Activated CD4-positive, alpha-beta memory T cell treated with anti-CD3 and anti-CD28 coated beads, Interleukin-2, amount 10 ng/mL, durations not matched to agents 7 days and 5 days (primary cell): Measurements from ENCODE around the gene RGS2. TPM values are rescaled to one million over a fixed set of nuclear protein-coding genes. Genes with fewer than 3 reads are reported as not detected.

ENCODE experiments used
- CTCF ChIA-PET: fragments of 350-600 bp; sonication (Branson Sonifier 250); formaldehyde crosslinking; loops from one replicate; lab custom pipeline; 2021; ENCODE audit warnings: antibody characterized with exemption, inconsistent platforms; lab: Charles Lee
- POLR2A ChIA-PET: fragments of 350-600 bp; sonication (Branson Sonifier 250); formaldehyde crosslinking; loops from one replicate; lab custom pipeline; 2021; ENCODE audit warnings: antibody characterized with exemption; lab: Charles Lee
- DNase-seq: peaks from one replicate; pipeline ENCODE4 v3.0.0-alpha.2; 2020
- H3K27ac Mint-ChIP-seq: one replicate; pipeline ENCODE4 v1.8.0; 2021; ENCODE audit warnings: mild to moderate bottlenecking, mixed read lengths
- H3K27me3 Mint-ChIP-seq: one replicate; pipeline ENCODE4 v1.8.0; 2021; ENCODE audit warnings: mixed read lengths
- H3K36me3 Mint-ChIP-seq: one replicate; pipeline ENCODE4 v1.8.0; 2021; ENCODE audit warnings: low read depth, mixed read lengths
- H3K4me1 Mint-ChIP-seq: one replicate; pipeline ENCODE4 v1.8.0; 2021; ENCODE audit warnings: mixed read lengths
- H3K4me3 Mint-ChIP-seq: one replicate; pipeline ENCODE4 v1.8.0; 2021; ENCODE audit warnings: mild to moderate bottlenecking, mixed read lengths
- H3K9me3 Mint-ChIP-seq: one replicate; pipeline ENCODE4 v1.8.0; 2021; ENCODE audit warnings: mixed read lengths
- total RNA-seq, 2 experiments: library from RNA; stranded (reverse); gene quantifications; one replicate each; pipeline ENCODE4 v1.2.3, GENCODE V29; 2021

The RGS2 gene
- total RNA-seq, 2 experiments from 2014 or later = 8.0 to 8.2 TPM

DNA sequence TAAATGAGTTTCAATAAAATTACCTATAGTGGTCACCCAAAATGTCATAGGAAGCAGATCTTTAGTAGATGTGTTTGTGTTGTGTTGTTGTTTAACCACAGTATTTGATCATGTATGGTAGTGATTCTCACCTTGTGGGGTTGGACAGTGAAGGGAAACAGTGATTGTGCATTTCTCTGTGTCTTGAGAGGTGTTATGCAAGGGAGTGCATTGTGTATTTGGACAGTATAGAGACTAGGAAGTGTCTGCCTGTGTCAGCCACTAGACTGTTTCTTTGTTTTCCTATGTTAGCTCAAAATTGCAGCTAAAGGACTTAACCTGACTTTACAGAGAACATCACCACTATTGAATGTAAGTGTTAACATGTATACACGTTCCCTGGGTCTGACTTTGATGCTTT, 6.0 kb downstream of the RGS2 start:
- H3K27ac Mint-ChIP-seq = no peak overlapping the region
- no peak for DNase-seq
- H3K27me3 Mint-ChIP-seq = no peaks in the 10 kb centered on the region
- H3K4me1 Mint-ChIP-seq = peaks cover 4% of the 10 kb centered on the region
- H3K9me3 Mint-ChIP-seq = no peaks in the 10 kb centered on the region
- ChIA-PET POLR2A (no interaction called here), CTCF (interaction anchor here (1.3 kb wide), 1 partner anchor 10 kb away, joined by 4 read pairs; no protein-coding TSS in a partner anchor)
- no peak overlapping the region for H3K4me3 Mint-ChIP-seq
- H3K36me3 Mint-ChIP-seq = peaks cover 10% of the 10 kb centered on the region

DNA sequence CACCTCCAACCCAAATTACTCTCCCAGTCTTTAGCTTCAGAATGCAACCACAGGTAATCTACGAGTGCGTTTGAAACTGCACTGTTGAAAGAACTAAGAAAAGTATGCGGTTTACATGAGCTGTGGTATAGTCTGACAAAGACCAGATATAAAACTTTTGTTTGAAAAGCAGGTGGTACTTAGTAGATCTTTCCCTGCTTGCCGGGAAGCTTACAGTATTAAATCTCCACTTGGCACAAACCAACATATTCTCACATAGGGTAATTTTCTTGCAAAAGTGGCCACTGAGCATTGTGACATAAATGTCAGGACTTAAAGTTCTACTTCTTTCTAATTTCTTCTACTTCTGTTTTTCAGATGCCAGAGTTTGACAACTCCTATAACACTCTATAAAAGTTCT, 8.4 kb downstream of the RGS2 start:
- no peaks in the 10 kb centered on the region for H3K36me3 Mint-ChIP-seq
- CTCF ChIA-PET = no interaction called here
- no peaks in the 10 kb centered on the region for H3K9me3 Mint-ChIP-seq

DNA sequence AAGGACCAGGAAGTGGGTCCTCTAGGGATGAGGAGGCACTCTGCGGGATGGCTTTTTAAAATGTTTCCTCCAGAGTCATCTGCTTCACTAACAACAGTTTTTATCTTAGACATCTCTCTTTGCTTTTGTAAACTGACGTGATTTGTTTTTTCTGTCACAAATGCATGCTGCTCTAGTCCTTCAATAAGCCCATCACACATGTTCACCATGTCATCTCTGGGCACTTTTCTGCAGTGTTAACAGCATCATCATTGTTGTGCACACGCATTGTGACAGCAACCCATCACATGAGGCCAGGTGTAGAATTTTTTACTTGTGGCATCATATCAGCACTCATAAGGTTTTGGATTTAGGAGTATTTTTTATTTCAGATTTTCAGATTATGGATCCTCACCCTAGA, 12.5 kb downstream of the RGS2 start:
- H3K4me3 Mint-ChIP-seq = no peak overlapping the region
- H3K4me1 Mint-ChIP-seq = no peaks in the 10 kb centered on the region
- no peak overlapping the region for H3K27ac Mint-ChIP-seq
- ChIA-PET CTCF (interaction anchor here (1.5 kb wide), 1 partner anchor 10 kb away, joined by 3 read pairs; no protein-coding TSS in a partner anchor), POLR2A (no interaction called here)
- no peaks in the 10 kb centered on the region for H3K9me3 Mint-ChIP-seq
- peaks cover 5% of the 10 kb centered on the region for H3K27me3 Mint-ChIP-seq
- no peak for DNase-seq
- no peaks in the 10 kb centered on the region for H3K36me3 Mint-ChIP-seq

More for the DNA sequence above, 8.4 kb downstream of the RGS2 start:
- no peak overlapping the region for H3K4me3 Mint-ChIP-seq
- H3K27ac Mint-ChIP-seq = no peak overlapping the region
- H3K4me1 Mint-ChIP-seq = no peaks in the 10 kb centered on the region
- DNase-seq = no peak
- POLR2A ChIA-PET = interaction anchor here (0.9 kb wide), 1 partner anchor 10 kb away, joined by 3 read pairs; no protein-coding TSS in a partner anchor
- peaks cover 2% of the 10 kb centered on the region for H3K27me3 Mint-ChIP-seq

DNA sequence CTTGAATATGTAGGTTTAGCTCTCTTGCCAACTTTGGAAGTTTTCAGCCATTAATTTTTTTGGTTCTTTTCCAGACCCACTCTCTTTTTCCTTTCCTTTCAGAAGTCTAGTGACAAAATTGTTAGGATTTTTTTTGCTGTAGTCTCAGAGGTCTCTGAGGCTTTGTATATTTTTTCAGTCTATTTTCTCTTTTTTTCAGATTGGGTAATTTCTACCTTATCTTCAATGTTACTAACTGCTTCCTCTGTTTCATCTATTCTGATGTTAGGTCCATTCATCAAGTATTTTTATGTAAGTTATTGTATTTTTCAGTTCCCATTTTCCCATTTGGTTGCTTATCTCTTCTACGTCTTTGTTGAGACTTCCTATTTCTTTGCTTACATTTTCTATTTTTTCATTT, 15.7 kb downstream of the RGS2 start:
- ChIA-PET CTCF (no interaction called here), POLR2A (no interaction called here)
- Mint-ChIP-seq H3K4me3 (no peak overlapping the region), H3K9me3 (no peaks in the 10 kb centered on the region), H3K27me3 (peaks cover 10% of the 10 kb centered on the region), H3K36me3 (no peaks in the 10 kb centered on the region), H3K27ac (no peak overlapping the region), H3K4me1 (no peaks in the 10 kb centered on the region)
- no peak for DNase-seq

DNA sequence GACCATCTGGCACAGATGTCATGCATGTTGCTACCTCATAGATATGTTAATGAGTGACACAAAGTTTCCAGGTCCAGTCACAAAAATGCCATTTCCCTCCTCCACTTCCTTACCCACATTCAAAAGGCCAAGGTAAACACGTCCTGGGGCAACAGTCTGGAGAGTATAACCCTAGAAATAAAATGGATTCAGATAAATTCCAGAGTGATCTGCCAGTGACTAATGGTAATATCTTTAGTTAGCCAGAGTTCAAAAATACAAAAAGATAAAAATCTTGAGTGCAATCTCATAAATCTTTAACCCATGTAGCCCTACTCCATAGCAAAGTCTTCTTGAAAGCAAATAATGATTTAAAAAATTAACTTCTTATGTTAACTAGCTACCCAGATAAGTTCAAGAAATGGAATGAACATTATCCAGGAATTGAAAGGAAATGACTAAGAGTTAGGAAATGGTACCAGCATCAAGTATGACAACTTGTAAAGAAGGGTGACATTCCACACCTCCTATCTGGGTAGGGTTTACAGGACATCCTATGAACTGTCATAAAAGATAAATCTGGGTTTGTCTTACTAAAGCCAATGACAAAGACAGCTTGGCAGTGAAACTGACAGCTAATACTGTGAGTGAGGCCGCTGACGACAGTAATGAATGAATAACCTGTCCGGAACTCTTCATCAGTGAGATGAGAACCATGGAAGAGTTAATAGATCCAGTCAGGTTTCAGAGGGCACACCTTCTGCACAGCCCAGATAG, 18.1 kb downstream of the RGS2 start:
- H3K4me3 Mint-ChIP-seq = no peak overlapping the region
- no peaks in the 10 kb centered on the region for H3K9me3 Mint-ChIP-seq
- no peak overlapping the region for H3K27ac Mint-ChIP-seq
- ChIA-PET POLR2A (no interaction called here), CTCF (no interaction called here)
- H3K36me3 Mint-ChIP-seq = no peaks in the 10 kb centered on the region
- no peaks in the 10 kb centered on the region for H3K4me1 Mint-ChIP-seq
- DNase-seq = no peak
- H3K27me3 Mint-ChIP-seq = peaks cover 9% of the 10 kb centered on the region

DNA sequence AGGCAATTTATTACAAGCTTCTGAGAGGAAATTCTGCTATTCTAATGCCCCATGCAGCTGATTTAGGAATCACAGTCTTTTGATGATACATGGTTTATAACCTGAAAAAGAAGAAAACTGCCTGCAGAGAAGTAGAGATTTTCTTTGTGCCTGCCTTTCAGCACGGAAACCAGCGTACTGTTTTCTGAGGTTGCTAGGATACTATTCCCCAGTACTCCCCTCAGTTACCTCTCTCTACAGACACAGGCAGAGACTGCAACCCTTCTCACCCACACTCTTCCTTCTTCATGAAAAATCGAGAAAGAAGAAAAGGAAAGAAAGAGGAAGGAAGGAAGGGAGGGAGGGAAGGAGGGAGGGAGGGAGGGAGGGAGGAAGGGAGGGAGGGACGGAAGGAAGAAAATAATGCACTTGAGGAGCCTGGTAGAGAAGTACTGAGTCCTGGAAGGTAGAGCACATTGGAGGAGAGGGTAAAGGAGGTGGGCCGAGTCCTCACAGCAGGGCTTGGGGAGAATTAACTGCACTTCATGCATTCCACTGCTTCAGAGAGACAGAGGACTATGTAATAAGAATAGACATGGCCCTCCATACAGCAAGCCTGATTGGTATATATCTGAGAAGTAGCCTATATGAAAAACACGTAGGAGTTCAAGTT, 21.9 kb downstream of the RGS2 start:
- H3K4me3 Mint-ChIP-seq = no peak overlapping the region
- ChIA-PET POLR2A (no interaction called here), CTCF (no interaction called here)
- no peak overlapping the region for H3K27ac Mint-ChIP-seq
- peaks cover 6% of the 10 kb centered on the region for H3K27me3 Mint-ChIP-seq
- H3K9me3 Mint-ChIP-seq = no peaks in the 10 kb centered on the region
- no peaks in the 10 kb centered on the region for H3K36me3 Mint-ChIP-seq
- no peak for DNase-seq
- no peaks in the 10 kb centered on the region for H3K4me1 Mint-ChIP-seq

DNA sequence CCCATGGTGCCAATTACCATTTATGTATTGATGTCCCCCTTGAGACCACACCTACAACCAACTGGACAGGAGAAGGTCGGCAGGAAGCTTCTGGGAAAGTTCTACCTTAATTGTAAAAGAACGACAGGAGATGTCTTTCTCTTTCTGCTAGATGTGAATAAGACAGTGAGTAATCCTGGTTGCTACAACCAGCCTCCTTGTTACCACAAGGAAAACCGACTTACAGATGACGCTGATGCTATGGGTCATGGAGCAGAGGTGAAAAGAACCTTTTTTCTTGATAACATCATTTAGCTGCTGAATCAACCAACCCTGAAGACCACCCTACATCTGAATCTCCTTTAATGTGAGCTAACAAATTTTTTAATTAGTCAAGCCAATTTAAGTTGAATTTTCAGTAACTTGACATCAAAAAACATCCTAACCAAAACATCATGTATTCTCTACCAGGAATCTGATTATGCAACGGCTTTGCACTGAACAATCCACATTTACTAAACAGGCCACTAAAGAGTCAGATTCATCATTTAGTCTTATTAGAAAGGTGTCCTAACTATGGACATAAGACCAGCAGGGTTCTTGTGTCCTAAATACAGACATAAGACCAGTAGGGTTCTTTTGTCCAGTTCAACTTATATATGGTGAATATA, 23.0 kb downstream of the RGS2 start:
- no peaks in the 10 kb centered on the region for H3K9me3 Mint-ChIP-seq

DNA sequence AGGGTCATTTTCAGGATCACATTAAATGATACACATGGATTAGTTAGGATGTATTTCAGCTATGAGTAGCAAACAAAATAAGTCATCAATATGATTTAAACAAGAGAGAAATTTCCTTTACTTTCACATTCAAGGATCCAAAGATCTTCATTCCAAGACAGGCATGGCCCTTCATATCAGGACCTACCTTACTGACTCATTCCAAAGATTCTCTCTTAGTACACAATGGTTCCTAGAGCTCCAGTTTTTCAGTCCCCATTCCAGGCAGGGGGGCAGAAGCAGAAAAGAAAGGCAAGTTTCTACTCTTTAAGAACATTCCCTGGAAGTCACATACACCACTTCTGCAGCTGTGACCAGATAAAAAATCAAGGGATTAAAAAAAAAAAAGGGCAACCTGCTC, 23.7 kb downstream of the RGS2 start:
- Mint-ChIP-seq H3K36me3 (no peaks in the 10 kb centered on the region), H3K4me3 (no peak overlapping the region), H3K9me3 (no peaks in the 10 kb centered on the region), H3K27me3 (peaks cover 6% of the 10 kb centered on the region), H3K27ac (no peak overlapping the region), H3K4me1 (no peaks in the 10 kb centered on the region)
- POLR2A ChIA-PET = no interaction called here
- CTCF ChIA-PET = no interaction called here
- DNase-seq = no peak

More for the DNA sequence above, 23.0 kb downstream of the RGS2 start:
- Mint-ChIP-seq H3K36me3 (no peaks in the 10 kb centered on the region), H3K27ac (no peak overlapping the region), H3K4me3 (no peak overlapping the region), H3K27me3 (peaks cover 6% of the 10 kb centered on the region), H3K4me1 (no peaks in the 10 kb centered on the region)
- DNase-seq = no peak
- ChIA-PET CTCF (no interaction called here), POLR2A (no interaction called here)

DNA sequence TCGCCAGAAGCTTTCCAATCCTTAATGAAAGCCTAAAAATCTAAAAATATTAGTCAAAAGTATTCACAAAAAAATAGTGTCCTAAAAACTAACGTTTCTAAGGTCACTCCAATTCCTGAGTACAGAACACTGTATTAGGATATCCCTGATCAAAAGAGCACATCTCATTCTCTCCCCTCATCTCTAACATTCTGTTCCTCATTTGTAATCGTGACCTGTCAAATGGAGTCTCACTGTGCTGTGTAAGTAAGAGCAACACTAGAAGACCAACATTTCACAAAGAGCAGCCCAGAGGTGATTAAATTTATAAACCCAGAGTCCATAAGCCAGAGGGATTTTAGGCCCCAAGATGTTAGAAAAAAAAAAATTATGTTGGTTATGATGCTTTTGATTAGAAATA, 26.3 kb downstream of the RGS2 start:
- POLR2A ChIA-PET = interaction anchor here (0.7 kb wide), 1 partner anchor 553 kb away, joined by 3 read pairs; no protein-coding TSS in a partner anchor
- no peaks in the 10 kb centered on the region for H3K4me1 Mint-ChIP-seq
- CTCF ChIA-PET = no interaction called here
- no peak for DNase-seq
- no peak overlapping the region for H3K4me3 Mint-ChIP-seq
- no peaks in the 10 kb centered on the region for H3K27me3 Mint-ChIP-seq
- no peaks in the 10 kb centered on the region for H3K9me3 Mint-ChIP-seq
- H3K36me3 Mint-ChIP-seq = no peaks in the 10 kb centered on the region
- no peak overlapping the region for H3K27ac Mint-ChIP-seq

DNA sequence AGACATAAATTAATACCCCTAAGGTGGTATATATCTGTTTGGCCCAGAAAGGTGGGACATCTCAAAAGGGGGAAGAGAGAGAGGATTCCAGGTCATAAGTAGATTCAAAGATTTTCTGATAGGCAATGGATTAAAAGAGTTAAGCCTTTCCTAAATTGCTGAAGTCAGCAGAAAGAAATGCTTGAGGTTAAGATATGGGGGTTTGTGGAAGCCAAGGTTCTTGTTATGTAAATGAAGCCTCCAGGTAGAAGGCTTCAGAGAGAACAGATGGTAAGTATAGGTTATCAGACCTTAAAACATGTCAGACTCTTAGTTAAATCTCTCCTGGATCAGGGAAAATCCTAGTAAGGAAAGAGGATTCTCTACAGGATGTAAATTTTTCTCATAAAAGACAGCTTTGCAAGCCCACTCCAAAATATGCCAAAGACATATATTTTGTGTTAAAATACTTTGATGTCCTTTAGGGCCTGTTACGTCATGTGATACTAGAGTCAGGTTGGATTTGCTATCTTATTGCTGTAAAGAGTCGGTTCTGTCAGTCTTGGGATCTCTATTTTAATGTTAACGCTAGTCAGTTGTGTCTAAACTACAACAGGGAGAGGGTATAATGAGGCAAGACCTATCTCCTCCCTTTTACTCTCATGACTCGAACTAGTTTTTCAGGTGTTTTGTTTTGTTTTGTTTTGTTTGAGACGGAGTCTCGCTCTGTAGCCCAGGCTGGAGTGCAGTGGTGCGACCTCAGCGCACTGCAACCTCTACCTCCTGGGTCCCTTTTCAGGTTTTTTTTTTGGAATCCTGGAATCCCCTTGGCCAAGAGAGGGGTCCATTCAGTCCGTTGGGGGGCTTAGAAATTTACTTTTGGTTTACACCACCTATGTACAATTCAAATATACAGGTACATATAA, 30.6 kb downstream of the RGS2 start:
- Mint-ChIP-seq H3K27ac (no peak overlapping the region), H3K36me3 (no peaks in the 10 kb centered on the region), H3K9me3 (no peaks in the 10 kb centered on the region), H3K4me1 (no peaks in the 10 kb centered on the region), H3K4me3 (no peak overlapping the region), H3K27me3 (peaks cover 8% of the 10 kb centered on the region)
- CTCF ChIA-PET = no interaction called here
- DNase-seq = no peak
- POLR2A ChIA-PET = no interaction called here

DNA sequence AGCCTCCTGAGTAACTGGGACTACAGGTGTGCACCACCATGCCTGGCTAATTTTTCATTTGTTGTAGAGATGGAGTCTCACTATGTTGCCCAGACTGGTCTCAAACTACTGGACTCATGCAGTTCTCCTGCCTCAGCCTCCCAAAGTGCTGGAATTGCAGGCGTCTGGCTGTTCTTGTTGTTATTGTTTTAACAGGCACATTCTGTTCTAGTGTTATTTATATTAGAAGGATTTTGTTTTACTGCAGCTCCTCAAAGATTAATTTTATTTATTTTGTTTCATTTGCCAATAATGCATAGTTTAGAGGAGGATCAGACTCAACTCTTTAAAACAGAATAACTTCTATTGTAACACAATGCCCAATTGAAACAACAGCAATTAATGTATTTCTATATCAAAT, 35.5 kb downstream of the RGS2 start:
- Mint-ChIP-seq H3K27me3 (peaks cover 8% of the 10 kb centered on the region), H3K4me3 (no peak overlapping the region), H3K27ac (no peak overlapping the region), H3K4me1 (no peaks in the 10 kb centered on the region), H3K36me3 (no peaks in the 10 kb centered on the region), H3K9me3 (no peaks in the 10 kb centered on the region)
- ChIA-PET CTCF (no interaction called here), POLR2A (no interaction called here)
- no peak for DNase-seq

DNA sequence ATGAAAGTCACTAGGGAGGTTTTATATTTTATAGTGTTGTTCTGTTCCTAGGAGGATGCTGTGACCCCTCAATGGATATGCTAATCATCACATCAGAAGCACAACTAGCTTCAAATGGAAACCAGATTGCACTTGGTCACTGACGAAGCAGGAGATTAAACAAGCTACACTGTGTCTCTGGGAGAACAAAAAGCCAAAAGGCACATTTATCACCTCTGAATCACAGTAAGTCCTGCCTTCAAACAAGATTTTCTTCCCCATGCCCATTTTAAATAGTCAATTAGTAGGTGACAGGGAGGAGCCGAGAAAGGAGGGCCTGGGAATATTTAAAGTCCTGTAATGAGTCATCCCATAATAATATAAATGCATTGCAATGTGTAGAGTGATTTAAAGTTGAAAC, 38.1 kb downstream of the RGS2 start:
- ChIA-PET CTCF (no interaction called here), POLR2A (no interaction called here)
- Mint-ChIP-seq H3K36me3 (no peaks in the 10 kb centered on the region), H3K27me3 (peaks cover 4% of the 10 kb centered on the region), H3K4me1 (no peaks in the 10 kb centered on the region), H3K9me3 (no peaks in the 10 kb centered on the region), H3K4me3 (no peak overlapping the region), H3K27ac (no peak overlapping the region)
- no peak for DNase-seq
